HFFc6 (cell line): Measurements from ENCODE around the gene CIDEB. TPM values are rescaled to one million over a fixed set of nuclear protein-coding genes. Genes with fewer than 3 reads are reported as not detected.

Experiments used
- DNase-seq: peaks from one replicate; pipeline ENCODE4 v3.0.0-alpha.2; 2018
- H3K27ac Mint-ChIP-seq: 2 replicates; pipeline ENCODE4 v1.8.0; 2020; ENCODE audit warnings: mild to moderate bottlenecking, mixed read lengths
- H3K27me3 Mint-ChIP-seq: 2 replicates; pipeline ENCODE4 v1.8.0; 2021; ENCODE audit warnings: mild to moderate bottlenecking, moderate library complexity, mixed read lengths; ENCODE audit not compliant: insufficient read depth
- H3K36me3 Mint-ChIP-seq: 2 replicates; pipeline ENCODE4 v1.8.0; 2021; ENCODE audit warnings: low read depth, mixed read lengths
- H3K4me1 Mint-ChIP-seq: 2 replicates; pipeline ENCODE4 v1.8.0; 2020; ENCODE audit warnings: low read depth, mixed read lengths
- H3K4me3 Mint-ChIP-seq: 2 replicates; pipeline ENCODE4 v1.8.0; 2020; ENCODE audit warnings: mild to moderate bottlenecking, moderate library complexity, mixed read lengths
- H3K9me3 Mint-ChIP-seq: 2 replicates; pipeline ENCODE4 v1.8.0; 2020; ENCODE audit warnings: mild to moderate bottlenecking, mixed read lengths
- total RNA-seq, 6 experiments: library from RNA; stranded (reverse); fragmentation: NEBNext Ultra II Directional; extraction: Animal tissue kit (Norgen Biotek cat#: 25700); gene quantifications; 2 replicates in 1 of 6; 3 replicates in 5 of 6; pipeline ENCODE4 v1.2.3, GENCODE V29; 2021
- TF ChIP-seq, protein P1 (sequence below): fragments of 200-600 bp; sonication (generic); IDR thresholded peaks from 2 replicates; pipeline ENCODE4 v1.5.0; 2021; ENCODE audit warnings: antibody characterized with exemption, mild to moderate bottlenecking

The CIDEB gene
- total RNA-seq, 6 experiments from 2014 or later = 0.17 to 0.40 (median 0.20) TPM; not detected in 1

DNA sequence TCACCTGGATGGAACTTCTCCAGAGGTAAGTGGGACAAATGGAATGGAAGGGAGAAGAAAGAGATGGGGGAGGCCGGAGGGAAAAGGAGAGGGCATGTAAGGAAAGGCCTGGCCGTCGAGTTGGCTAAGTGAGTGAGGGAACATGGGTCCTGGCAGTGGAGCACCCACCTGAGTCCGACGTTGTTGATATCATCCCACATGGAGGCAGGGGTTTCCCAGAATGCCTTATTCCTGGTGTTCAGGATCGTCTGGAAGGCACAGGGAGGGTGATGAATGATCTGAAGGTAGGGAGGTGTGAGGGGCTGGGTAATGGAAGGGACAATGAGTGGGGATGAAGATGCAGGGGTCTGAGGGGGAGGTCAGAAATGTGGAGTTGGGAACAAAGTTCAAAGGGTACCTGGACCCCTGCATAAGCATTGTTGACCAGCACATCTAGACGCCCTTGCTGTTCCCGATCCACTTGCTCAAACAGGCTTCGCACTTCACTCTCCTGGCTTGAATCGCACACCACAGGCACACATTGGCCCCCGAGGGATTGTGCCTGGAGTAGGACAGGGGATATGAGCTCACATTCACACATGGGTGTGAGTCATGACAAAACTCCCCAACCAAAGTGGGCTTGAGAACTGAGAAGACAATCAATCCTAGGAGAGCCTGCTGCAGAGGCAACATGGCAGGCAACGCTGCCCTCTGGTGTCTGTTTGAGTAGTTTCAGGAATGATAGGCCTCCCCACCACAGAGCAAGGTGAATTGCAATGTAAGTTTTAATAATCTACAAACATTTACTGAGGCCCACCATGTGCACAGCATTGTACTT lies 11.2 kb downstream of the CIDEB start:
- DNase-seq = peak; percentile 89
- no peaks in the 10 kb centered on the region for H3K9me3 Mint-ChIP-seq
- peak overlapping the region; percentile 85 for H3K27ac Mint-ChIP-seq
- H3K36me3 Mint-ChIP-seq = peaks cover 17% of the 10 kb centered on the region
- H3K4me3 Mint-ChIP-seq = no peak overlapping the region
- TF ChIP-seq, protein P1, sequence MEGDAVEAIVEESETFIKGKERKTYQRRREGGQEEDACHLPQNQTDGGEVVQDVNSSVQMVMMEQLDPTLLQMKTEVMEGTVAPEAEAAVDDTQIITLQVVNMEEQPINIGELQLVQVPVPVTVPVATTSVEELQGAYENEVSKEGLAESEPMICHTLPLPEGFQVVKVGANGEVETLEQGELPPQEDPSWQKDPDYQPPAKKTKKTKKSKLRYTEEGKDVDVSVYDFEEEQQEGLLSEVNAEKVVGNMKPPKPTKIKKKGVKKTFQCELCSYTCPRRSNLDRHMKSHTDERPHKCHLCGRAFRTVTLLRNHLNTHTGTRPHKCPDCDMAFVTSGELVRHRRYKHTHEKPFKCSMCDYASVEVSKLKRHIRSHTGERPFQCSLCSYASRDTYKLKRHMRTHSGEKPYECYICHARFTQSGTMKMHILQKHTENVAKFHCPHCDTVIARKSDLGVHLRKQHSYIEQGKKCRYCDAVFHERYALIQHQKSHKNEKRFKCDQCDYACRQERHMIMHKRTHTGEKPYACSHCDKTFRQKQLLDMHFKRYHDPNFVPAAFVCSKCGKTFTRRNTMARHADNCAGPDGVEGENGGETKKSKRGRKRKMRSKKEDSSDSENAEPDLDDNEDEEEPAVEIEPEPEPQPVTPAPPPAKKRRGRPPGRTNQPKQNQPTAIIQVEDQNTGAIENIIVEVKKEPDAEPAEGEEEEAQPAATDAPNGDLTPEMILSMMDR = peak; percentile 85
- peaks cover 49% of the 10 kb centered on the region for H3K4me1 Mint-ChIP-seq
- peaks cover 2% of the 10 kb centered on the region; the same call in 1 of the 2 replicates for H3K27me3 Mint-ChIP-seq

DNA sequence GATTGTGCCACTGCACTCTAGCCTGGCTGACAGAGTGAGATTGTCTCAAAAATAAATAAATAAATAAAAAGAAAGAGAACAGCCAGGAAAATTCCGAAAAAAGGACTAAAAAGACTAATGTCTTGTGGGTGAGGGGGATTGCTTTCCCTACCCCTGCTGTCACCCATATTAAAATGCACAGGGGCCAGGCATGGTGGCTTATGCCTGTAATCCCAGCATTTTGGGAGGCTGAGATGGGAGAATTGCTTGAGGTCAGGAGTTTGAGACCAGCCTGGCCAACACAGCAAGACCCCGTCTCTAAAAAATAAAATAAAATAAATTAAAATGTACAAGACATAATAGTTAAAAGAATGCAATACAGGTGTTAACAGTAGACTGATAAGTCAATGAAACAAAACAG lies 14.3 kb downstream of the CIDEB start:
- DNase-seq = no peak
- Mint-ChIP-seq H3K36me3 (peaks cover 15% of the 10 kb centered on the region), H3K27ac (no peak overlapping the region), H3K27me3 (peaks cover 2% of the 10 kb centered on the region; the same call in 1 of the 2 replicates), H3K4me3 (no peak overlapping the region), H3K9me3 (no peaks in the 10 kb centered on the region), H3K4me1 (peaks cover 27% of the 10 kb centered on the region)
- TF ChIP-seq, protein P1 = no peak

DNA sequence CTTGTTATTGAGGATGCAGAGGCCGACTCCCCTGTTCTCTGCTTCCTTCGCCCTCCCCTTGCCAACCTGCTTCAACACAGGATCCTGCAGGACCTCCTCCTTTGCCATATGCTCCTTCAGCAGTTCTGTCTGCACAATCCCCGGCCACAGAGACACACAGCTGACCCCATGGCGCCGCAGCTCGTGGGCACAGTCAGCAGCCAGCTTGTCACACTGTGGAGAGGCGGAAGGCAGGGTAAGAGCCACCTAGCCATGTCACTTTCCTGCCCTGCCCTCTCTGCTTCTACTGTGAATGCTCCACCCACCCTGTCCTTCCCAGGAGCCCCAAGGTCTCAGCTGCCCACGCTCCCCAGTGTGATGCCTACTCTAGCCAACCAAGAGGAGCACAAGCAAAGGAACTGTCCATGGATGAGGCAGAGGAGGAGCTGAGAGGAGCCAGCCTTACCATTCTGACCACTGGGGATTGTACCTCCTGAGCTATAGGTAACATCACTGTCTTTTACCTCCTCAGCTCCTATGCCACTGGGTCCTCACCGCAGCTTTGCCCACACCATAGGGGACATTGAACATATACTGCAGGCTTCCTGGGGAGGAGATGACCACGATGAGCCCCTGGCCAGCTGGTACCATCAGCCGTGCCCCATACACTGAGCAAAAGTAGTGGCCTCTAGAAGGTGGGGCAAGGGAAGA lies 15.5 kb downstream of the CIDEB start:
- H3K4me3 Mint-ChIP-seq = no peak overlapping the region
- H3K9me3 Mint-ChIP-seq = no peaks in the 10 kb centered on the region
- peaks cover 14% of the 10 kb centered on the region for H3K4me1 Mint-ChIP-seq
- H3K36me3 Mint-ChIP-seq = peaks cover 15% of the 10 kb centered on the region
- H3K27me3 Mint-ChIP-seq = peaks cover 2% of the 10 kb centered on the region; the same call in 1 of the 2 replicates
- H3K27ac Mint-ChIP-seq = no peak overlapping the region
- TF ChIP-seq, protein P1 = no peak
- DNase-seq = no peak

DNA sequence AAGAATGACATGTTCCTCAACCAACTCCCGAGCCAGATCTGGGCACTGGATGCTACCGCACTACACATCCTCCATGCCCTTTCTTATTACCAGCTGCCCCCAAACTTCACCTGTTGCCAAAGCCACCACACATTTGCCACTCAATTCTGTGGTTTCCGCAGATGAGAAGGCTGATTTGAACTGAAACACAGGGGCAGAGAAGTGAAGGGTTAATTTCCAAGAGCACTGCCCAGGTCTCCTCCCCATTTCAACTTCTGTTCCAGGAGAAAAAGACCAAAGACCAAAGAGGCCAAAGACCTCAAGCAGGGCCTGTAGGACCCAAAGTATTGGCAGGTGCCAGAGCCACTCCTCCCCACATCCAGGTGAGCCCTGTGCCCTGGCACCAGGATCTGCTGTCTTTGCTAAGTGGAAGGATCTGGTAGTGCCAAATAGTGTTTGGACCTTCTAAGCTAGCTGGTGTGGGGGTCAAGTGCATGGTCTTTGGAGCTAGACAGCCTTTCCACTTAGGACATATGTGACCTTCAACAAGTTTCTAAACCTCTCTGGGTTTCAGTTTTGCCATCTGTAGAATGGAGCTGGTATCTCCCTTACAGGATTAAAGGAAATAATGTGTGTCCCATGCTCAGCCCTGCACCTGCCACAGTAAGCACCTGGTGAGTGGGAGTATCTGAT lies 16.2 kb downstream of the CIDEB start:
- Mint-ChIP-seq H3K4me1 (peaks cover 7% of the 10 kb centered on the region), H3K27ac (no peak overlapping the region), H3K27me3 (peaks cover 2% of the 10 kb centered on the region; the same call in 1 of the 2 replicates), H3K4me3 (no peak overlapping the region), H3K36me3 (peaks cover 14% of the 10 kb centered on the region), H3K9me3 (no peaks in the 10 kb centered on the region)
- TF ChIP-seq, protein P1 = no peak
- no peak for DNase-seq

DNA sequence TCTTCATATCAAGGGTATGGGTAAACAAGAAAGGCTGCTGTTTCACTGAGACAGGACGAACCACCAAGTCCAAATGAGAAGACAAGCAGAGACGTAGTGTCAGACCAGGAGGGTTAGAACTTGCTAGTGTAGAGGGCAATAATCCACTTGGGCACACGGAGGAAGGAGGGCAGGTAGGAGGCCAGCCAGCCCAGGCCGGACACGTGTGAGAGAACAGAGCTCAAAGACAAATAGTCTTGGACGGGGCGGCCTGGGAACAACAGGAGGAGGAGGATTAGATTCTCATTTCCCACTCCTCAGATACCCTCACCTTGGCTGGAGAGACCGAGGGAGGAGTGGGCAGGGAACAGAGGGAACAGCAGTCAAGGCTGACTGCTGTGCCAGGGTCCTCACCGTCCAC lies 17.0 kb downstream of the CIDEB start:
- no peaks in the 10 kb centered on the region for H3K9me3 Mint-ChIP-seq
- H3K27me3 Mint-ChIP-seq = peaks cover 2% of the 10 kb centered on the region; the same call in 1 of the 2 replicates
- no peak overlapping the region for H3K27ac Mint-ChIP-seq
- no peak for DNase-seq
- TF ChIP-seq, protein P1 = no peak
- no peak overlapping the region for H3K4me3 Mint-ChIP-seq
- H3K36me3 Mint-ChIP-seq = peaks cover 7% of the 10 kb centered on the region; the same call in 1 of the 2 replicates
- no peaks in the 10 kb centered on the region for H3K4me1 Mint-ChIP-seq
